GM13976 (cell line): ENCODE measurements around the gene ROGDI.

Experiments
- DNase-seq: peaks from one replicate; pipeline ENCODE4 v3.0.0; 2012; ENCODE audit warnings: low spot score
- CTCF ChIP-seq: IDR thresholded peaks from 2 replicates; pipeline ENCODE4 v1.5.1; 2012; ENCODE audit warnings: borderline replicate concordance, mild to moderate bottlenecking; ENCODE audit not compliant: insufficient read depth; ENCODE audit errors: extremely low read depth, missing control alignments, control extremely low read depth
- in situ Hi-C: fragments of 300-500 bp; cut with MboI; formaldehyde crosslinking; loops from one replicate; pipeline ENCODE4 v1.12.0; 2022; ENCODE audit warnings: low sequenced_read_pairs, mixed read lengths, inconsistent platforms; ENCODE audit not compliant: unreplicated experiment

ROGDI gene

GRCh38 chr16:4814542-4815173 lies 12.2 kb upstream of the ROGDI start:
- in situ Hi-C loops: no loop called here
- no peak for DNase-seq
- TF ChIP-seq CTCF: no peak

- in situ Hi-C loops: no loop called here
- no peak for DNase-seq
- TF ChIP-seq CTCF: no peak
These were observed 11.6 kb upstream of the ROGDI start for GRCh38 chr16:4814046-4814445.

- in situ Hi-C loops: no loop called here
- TF ChIP-seq CTCF: no peak
- DNase-seq: no peak
These were observed 11.0 kb upstream of the ROGDI start for GRCh38 chr16:4813251-4814003.

GRCh38 chr16:4811773-4812172 lies 9.3 kb upstream of the ROGDI start:
- in situ Hi-C loops: no loop called here

GRCh38 chr16:4811242-4811641 lies 8.8 kb upstream of the ROGDI start:
- in situ Hi-C loops: no loop called here
- DNase-seq: no peak
- no peak for TF ChIP-seq CTCF

More at GRCh38 chr16:4811773-4812172, 9.3 kb upstream of the ROGDI start:
- no peak for TF ChIP-seq CTCF
- no peak for DNase-seq

- DNase-seq: no peak
- in situ Hi-C loops: no loop called here
- TF ChIP-seq CTCF: no peak
These were observed 3.8 kb upstream of the ROGDI start for GRCh38 chr16:4806280-4806679.
